ENCODE data around the gene PAX4.
"Not testable (repeated sequence)": the region's sequence is repeated elsewhere in the genome, so short reads cannot be mapped to it uniquely, and the experiment has no call there.

The PAX4 gene

DNA sequence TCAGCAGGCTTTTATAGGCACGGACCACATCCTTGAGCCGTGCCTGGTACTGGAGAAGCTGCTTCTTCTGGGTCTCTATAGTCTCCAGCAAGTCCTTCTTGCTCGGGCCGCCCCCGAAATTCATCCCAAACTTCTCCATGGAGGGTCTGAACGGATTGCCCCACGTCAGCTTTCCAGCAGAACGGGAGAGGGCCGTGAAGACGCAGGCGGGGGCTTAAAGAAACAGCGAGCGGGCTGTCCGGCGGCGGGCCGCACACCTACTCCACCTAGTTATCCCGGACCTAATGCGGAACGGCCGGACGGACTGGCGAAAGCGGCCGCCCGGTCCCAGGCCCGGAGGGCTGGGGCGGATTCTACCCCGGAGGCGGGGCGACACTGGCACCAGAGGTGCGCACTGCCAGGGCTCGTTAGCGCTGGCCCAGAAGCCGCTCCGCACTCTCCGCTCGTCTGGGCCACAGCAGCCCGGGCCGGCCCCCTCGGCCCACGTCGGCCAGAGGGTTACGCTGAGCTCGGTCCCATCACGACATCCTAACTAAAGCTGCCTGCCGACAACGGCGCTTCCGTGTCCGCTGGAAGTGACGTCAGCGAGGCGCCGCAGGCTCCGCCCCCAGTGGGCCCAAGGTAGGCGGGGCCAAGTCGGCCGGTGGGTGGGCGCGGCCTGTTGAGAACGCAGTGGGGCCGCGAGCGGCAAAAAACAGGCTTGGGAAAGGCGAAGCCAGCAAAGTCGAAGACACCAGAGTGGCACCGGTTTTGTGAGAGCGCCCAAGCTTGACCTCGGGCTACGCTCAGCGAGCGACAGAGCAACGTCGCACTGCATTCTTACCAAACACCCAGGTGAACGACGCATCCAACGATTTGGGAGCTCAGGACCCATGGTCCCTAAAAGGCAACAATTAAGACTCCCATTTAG is 32.6 kb downstream of the PAX4 start, which contains the start of gene GCC1:
TSS of gene GCC1 (minus strand) at position 553 of the 910 bp plus-strand sequence. CDS start at position 139, 414 bp downstream.
- peak; percentile 92 for TF ChIP-seq POLR2A (IDR thresholded peaks at IDR 0.05; ENCODE audit: low read depth, low read length)
- FAIRE-seq (no peak), DNase-seq (ENCODE audit: insufficient read length, low spot score) (peak; percentile 88)

DNA sequence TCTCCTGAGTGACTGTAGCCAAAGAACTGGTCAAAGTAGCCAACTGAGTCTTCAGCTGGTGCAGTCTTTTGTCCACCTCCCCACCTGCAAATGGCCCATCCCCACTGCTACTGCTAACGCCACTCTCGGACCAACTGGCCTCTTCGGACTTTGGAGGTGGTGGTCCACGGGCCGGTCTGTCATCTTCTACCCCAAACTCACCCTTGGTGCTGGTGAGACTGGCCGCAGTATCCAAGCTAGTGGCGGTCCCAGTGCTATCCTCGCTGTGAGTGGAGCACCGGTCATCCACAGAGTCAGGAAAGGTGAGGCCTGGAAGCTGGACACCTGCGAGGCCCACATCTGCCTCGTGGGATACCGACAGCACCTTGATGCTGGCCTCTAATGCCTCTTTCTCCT is 33.3 kb downstream of the PAX4 start:
- no peak for DNase-seq (ENCODE audit: insufficient read length, low spot score)
- TF ChIP-seq POLR2A (IDR thresholded peaks at IDR 0.05; ENCODE audit: low read depth, low read length), result no peak
- no peak for FAIRE-seq

- no peak for DNase-seq (ENCODE audit: insufficient read length, low spot score)
- no peak for TF ChIP-seq POLR2A (IDR thresholded peaks at IDR 0.05; ENCODE audit: low read depth, low read length)
- FAIRE-seq, result no peak
Observed at GRCh38 chr7:127582361-127582760, 35.6 kb downstream of the PAX4 start.

- FAIRE-seq (no peak), DNase-seq (ENCODE audit: insufficient read length, low spot score) (no peak)
- no peak for TF ChIP-seq POLR2A (IDR thresholded peaks at IDR 0.05; ENCODE audit: low read depth, low read length)
Observed at GRCh38 chr7:127581716-127582115, 36.2 kb downstream of the PAX4 start.

DNA sequence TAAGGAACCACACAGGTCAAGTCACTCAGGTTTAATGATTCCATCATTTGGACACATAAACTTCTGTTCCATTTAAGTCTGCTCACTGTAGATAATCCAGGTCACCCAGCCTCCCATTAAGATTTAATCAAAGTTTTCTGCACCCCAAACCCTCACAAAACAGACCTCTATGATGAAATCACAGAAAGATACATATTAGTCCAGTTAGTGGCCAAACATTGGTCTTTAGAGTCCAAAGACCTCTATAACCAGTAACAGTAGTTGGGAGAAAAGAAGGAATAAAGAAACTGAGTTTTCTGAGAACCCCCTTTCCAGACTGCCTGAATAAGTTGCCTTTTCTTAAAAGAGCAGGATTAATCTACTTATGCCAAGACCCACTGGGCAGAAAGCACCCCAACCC is 37.3 kb downstream of the PAX4 start:
- FAIRE-seq, result no peak
- TF ChIP-seq POLR2A (IDR thresholded peaks at IDR 0.05; ENCODE audit: low read depth, low read length), result no peak
- DNase-seq (ENCODE audit: insufficient read length, low spot score), result no peak

GRCh38 chr7:127578711-127579275 is 39.1 kb downstream of the PAX4 start:
- TF ChIP-seq POLR2A (IDR thresholded peaks at IDR 0.05; ENCODE audit: low read depth, low read length), result no peak
- FAIRE-seq, result no peak
- no peak for DNase-seq (ENCODE audit: insufficient read length, low spot score)

GRCh38 chr7:127578036-127578684 is 39.8 kb downstream of the PAX4 start:
- no peak for TF ChIP-seq POLR2A (IDR thresholded peaks at IDR 0.05; ENCODE audit: low read depth, low read length)
- FAIRE-seq (no peak), DNase-seq (ENCODE audit: insufficient read length, low spot score) (no peak)

- TF ChIP-seq POLR2A (IDR thresholded peaks at IDR 0.05; ENCODE audit: low read depth, low read length), result no peak
- FAIRE-seq, result no peak
- no peak for DNase-seq (ENCODE audit: insufficient read length, low spot score)
Observed at GRCh38 chr7:127571741-127572505, 46.0 kb downstream of the PAX4 start.

DNA sequence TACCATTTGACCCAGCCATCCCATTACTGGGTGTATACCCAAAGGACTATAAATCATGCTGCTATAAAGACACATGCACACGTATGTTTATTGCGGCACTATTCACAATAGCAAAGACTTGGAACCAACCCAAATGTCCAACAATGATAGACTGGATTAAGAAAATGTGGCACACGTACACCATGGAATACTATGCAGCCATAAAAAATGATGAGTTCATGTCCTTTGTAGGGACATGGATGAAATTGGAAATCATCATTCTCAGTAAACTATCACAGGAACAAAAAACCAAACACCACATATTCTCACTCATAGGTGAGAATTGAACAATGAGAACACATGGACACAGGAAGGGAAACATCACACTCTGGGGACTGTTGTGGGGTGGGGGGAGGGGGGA is 49.9 kb downstream of the PAX4 start:
- DNase-seq (ENCODE audit: insufficient read length, low spot score); FAIRE-seq: not testable (repeated sequence)

DNA sequence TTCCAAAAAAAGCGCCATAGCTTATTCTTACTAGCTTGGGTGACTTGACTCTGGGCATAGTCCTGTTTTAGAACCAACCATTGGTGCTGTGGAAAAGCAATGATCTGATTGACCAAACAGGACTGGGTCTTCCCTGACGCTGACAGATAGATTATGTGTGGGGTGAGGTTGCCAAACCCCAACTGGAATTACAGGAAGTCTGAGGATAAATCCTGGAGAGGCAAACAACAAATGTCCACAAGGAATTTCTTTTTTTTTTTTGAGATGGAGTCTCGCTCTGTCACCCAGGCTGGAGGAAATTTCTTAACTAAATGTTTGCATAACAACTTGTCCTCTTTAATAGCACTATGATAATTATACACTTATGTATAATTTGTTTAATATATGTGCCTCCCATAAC is 51.7 kb downstream of the PAX4 start:
- DNase-seq (ENCODE audit: insufficient read length, low spot score) (no peak), FAIRE-seq (no peak)
- TF ChIP-seq POLR2A (IDR thresholded peaks at IDR 0.05; ENCODE audit: low read depth, low read length), result no peak
